GM19452 (cell line): ENCODE results near the gene TUBB4B.

Source experiments
- ATAC-seq: cut with Tn5 transposase; IDR thresholded peaks from one replicate; pipeline ENCODE4 v1.9.1; 2021; ENCODE audit not compliant: unreplicated experiment

Gene TUBB4B

DNA sequence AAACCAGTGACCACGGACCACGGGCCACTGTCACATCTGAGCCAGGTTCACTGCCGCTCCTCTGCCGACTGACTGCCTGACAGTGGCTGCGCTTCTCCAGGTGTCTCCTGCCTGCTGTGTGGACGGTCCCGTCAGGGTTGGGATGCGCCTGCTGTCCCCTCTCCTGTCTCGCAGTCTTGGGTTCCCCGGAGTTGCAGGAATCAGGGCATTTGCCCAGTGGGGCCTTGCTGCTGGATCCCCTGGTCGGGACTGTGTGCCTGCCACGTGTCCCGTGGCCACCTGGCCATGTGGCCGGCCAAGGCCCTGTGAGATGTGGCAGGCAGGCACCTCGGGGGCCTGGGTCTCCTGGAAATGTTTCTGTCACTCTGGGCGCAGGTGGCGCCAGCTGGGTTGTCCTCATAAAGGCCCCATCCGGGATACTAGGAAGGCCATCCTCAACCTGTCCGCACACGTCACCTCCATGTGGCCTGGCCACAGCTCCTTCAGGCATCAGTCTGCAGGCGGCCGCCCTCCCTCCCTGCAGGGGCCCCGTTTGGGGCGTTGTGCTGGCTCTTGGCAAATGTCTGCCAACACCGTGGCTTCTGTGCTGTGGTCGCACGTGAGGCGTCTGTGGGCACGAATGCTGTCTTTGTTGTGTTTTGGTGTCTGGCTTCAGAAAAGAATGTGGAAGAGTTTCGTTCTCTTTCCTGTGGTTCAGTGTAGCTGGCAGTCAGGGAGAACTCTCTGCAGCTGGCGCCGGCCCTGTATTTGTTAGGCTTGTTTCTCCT lies 30.0 kb downstream of the TUBB4B start:
- no peak for ATAC-seq

DNA sequence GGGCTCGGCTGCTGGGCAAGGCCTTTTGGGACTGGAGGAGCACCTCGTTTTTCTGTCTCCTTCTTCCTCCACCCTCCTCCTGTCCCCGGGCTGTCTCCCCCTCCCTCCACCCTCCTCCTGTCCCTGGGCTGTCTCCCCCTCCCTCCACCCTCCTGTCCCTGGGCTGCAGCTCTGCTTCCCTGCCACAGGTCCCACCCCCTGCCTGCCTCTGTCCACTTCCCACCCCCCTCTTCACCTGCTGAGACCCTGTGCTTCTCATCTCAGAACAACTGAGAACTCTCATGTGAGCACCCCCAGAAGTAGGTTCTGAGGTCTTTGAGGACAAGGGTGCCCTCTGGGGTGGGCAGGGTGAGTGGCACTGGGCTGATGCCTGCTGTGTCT lies 30.6 kb downstream of the TUBB4B start:
- no peak for ATAC-seq

DNA sequence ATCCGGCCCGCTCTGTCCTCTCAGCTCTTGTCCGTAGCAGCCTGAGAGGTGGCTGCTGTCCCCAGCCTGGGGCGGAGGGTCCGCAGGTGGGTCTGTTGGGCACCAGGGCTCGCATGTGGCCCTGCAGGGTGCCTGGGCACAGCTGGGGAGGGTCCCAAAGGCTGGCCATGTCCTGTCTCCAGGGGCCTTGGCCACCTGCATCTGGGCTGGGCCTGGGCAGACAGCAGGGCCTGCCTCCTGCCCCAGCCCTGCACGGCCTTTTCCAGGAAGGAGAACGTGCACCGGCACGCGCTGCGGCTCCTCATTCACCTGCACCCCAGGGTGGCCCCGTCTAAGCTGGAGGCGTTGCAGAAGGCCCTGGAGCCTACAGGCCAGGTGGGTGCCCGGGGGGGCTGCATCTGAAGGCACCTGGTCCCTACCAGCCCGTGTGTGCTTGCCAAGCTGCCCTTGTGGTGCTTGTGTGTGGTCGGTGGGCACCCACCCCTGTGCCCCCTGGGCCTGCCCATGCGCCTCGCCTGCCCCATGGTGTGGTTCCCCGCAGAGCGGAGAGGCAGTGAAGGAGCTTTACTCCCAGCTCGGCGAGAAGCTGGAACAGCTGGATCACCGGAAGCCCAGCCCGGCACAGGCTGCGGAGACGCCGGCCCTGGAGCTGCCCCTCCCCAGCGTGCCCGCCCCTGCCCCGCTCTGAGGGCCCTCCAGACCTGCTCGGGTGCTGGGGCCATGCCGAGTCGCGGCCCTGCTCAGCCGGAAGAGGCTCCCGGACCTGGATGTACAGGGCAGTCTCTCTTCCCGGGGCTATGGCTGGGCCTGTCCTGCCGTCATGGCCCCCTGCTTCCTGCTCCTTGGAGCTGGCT lies 31.4 kb downstream of the TUBB4B start:
- no peak for ATAC-seq

DNA sequence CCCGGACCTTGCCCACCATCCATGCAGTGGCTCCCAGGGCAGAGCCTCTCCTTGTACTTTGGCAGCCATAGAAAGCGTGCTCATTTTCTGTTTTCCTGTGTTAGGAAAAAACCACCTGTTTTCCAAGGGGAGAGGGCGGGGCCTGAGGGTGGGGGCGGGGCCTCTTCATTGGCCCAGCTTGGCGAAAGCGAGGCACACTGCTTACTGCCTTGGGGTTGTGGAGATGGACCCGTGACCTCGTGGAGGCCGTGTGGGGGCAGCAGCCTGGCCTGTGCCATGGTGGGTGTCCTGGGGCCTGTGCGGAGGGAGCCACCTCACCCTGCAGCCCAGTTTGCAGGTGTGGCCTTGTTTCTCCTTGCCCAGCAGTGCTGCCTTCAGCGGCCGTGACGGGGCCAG lies 32.0 kb downstream of the TUBB4B start:
- no peak for ATAC-seq

DNA sequence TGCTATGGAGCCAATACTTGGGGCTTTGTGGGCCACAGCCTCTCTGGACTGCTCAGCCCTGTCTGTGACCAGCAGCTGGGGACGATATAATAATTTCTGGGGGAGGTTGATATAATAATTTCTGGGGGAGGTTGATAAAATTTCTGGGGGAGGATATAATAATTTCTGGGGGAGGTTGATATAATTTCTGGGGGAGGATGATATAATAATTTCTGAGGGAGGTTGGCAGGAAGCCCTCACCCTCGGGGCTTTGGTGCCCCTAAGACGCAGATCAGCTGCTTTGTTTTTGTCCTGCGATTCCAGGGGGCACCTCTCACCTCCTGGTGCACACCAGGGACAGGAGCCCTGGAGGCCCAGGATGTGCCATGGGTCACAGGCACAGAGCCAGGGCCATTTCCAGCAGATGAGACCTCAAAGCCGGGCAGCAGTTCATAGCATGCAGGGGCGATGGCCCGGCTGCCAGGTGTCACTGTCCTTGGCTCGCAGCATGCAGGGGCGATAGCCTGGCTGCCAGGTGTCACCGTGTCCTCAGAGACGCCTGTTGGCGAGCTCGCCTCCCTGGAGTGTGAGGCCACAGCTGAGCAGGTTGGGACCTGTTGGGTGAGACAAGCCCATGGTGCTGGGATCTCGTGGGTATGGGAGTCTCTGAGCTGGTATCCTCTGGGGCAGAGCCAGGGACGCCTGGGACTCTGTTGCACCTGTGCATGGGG lies 32.7 kb downstream of the TUBB4B start:
- ATAC-seq = no peak

DNA sequence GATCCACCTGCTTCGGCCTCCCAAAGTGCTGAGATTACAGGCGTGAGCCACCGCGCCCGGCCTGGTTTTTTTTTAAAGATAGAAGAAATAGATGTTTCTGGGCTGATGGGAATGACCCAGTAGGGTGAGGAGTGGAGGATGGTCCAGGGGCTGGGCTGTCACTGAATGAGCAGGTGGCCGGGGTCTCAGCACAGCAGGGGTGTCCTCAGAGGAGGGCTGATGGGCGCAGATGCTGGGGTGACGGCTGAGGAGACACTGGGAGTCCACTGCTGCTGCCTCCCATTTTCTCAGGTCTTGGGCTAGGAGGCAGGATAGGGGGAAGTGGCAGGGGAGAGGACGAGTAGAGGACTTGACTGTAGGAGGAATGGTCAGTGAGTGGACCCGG lies 34.1 kb downstream of the TUBB4B start:
- ATAC-seq = no peak

DNA sequence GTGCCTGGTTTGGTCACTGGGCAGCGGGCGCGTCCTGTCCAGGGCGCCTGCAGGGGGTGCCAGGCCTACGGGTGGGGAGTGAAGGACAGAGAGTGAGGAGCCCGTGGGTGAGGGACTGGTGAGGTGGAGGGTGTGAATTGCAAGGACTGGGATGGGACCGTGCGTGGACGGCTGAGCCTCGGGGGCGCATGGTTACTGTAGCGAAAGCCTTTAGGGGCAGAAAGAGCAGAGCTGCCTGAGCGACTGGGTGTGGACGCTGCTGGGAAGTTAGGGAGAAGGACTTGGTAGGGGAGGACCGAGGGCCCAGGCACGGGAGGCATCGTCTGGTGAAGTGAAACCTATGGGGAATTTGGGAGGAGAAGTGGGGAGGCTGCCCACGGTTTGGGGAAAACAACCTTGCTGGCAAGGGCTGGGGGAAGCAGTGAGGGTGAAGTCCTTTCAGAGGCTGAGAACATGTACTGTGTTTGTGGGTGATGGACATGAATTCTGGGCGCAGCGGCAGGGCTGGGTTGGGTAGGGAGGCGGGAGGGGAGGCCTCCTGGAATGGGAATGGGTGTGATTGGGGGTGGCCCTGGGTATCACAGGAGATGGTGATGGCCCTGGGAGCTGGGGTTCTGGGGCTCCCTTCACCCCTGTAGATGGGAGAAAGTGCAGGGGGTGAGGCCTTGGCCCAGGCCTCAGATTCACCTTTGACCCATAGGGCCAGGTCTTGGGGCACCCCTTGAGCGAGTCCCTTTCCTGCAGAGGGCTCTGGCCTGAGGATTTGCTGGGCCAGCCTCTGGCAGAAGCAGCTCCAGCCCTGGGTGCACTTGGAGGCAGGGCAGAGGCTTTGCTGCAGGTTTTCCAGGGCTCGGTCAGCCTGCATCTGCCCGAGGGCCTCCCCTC lies 34.7 kb downstream of the TUBB4B start:
- no peak for ATAC-seq

DNA sequence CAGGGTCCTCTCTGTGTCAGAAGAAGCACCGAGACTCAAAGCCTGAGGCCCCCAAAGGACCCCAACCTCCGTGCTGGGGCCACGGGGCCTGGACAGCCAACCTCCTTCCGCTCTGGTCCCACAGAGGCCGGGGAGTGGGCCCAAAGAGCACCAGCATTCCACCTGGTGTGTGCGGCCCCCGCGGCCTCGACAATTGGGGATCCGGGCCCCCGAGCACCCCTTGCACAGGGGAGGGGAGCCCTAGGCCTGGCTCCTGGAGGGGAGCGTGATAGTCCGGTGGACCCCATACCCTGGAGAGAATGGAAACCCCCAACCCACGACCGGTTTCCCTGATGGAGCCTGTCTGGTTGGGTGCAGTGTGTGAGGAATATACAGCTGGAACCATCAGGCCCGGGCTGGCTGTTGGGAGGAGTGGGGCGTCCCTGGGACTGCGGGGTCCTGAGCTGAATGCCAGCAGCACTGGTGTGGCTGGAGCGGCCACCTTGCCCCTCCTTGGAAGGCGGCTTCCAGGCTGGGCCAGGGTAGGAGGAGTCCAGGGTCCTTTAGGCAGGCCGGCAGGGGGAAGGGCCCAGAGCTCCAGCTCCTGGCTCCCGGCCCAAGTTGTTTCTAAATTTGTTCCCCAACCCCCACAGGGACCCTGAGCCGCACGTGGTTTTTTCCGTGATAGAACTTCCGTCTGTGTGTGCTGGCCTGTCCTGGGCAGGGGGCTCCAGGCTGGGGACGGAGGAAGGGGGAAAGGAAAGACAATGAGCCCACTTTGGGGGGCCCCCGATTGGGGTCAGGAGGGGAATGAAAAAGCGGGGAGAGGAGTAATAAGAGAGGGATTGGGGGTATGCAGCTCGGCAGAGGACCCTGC lies 35.6 kb downstream of the TUBB4B start:
- ATAC-seq = no peak

DNA sequence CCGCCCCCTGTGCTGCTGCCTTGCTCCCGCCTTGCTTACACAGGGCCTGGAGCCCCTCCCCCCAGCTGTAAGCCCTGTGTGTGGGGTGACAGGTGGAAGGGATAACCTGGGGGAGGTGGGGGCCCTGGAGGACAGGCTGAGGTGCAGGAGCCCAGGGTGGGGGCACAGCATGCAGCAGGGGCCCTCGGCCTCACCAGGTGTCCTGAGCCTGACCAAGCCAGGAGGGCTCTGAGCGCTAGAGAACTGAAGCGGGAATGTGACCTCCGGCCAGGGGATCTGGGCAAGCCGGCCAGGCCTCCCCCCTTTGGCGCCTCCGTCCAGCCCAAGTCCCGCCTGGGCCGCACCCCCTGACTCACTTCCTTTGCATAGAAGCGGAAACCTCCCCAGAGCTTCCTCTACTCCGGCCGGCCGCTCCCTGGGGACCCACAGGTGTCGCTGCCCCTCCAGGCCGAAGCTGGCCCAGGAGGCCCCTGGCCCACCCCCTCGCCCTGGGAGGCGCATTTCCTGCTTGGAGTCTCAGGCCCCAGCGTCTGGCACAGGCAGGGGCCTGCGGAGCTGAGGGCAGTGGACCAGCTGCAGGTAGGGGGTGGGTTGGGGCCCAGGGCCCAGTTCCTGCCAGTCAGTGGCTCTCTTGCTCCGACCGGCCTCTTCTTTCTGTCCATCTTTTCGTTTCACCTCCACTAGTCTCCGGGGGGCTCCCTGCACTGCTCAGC lies 36.4 kb downstream of the TUBB4B start, which contains the start of gene TOR4A:
Gene TOR4A, plus strand, starts transcription at position 398 of the 713 bp plus-strand sequence. CDS start 964 bp downstream, outside the sequence.
- peak; percentile 78 for ATAC-seq

DNA sequence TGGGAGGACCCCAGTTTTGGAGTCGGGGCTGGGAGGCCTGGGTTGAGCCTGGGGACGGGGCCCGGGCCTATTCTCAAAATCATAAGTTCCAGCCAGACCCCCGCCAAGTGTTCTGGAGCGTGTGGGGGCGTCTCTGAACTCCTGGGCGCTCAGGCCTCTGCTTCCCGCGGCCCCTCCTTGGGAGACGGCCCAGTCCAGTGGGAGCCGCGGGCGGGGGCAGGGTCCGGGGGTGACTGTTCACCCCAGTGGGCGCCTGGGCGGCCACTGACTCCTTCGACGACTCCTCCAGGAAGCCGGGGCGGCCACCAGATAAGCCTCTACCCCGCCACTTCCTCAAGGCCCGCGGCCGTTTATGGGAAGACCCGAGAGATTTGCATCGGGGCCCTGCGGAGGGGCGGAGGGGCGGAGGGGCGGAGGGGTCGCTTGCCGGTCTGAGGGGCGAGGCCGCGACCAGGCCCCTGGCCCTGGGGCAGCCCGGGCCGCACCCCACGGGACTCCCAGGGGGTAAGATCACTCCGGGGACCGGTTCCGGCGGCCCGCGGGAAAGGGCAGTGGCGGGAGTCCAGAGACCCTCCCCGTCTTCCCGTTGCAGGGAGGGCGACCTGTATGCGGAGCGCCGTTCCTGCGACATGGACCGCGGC lies 37.1 kb downstream of the TUBB4B start:
- ATAC-seq = no peak

DNA sequence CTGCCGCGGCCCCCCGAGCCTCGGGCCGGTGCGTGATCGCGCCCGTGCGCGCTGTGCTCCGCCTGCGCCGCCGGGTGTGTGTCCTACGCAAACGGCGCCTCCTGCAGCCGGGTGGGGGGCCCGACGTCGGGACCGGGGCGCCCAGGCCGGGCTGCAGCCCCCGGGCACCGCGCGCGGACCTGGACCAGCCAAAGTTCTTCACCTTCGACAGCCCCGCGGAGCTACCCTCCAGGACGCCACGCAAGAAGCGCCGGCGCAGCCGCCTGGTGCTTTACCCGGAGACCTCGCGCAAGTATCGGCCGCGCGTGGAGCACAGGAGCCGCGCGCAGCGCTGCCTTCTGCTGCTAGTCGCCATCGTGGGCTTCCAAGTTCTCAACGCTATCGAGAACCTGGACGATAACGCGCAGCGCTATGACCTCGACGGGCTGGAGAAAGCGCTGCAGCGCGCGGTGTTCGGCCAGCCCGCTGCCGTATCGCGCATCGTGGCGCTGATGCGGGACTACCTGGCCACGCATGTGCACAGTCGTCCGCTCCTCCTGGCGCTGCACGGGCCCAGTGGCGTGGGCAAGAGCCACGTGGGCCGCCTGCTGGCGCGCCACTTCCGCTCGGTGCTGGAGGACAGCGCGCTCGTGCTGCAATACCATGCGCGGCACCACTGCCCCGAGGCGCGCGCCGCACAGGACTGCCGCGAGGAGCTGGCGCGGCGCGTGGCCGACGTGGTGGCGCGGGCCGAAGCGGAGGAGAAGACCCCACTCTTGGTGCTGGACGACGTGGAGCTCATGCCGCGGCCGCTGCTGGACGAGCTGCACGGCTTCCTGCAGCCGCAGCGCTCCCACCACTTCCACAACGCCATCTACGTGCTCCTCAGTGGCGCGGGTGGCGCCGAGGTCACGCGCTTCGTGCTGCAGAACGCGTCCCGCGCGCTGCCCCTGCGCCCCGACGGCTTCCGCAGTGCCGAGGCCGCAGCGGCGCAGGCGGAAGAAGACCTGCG lies 37.9 kb downstream of the TUBB4B start:
- no peak for ATAC-seq

DNA sequence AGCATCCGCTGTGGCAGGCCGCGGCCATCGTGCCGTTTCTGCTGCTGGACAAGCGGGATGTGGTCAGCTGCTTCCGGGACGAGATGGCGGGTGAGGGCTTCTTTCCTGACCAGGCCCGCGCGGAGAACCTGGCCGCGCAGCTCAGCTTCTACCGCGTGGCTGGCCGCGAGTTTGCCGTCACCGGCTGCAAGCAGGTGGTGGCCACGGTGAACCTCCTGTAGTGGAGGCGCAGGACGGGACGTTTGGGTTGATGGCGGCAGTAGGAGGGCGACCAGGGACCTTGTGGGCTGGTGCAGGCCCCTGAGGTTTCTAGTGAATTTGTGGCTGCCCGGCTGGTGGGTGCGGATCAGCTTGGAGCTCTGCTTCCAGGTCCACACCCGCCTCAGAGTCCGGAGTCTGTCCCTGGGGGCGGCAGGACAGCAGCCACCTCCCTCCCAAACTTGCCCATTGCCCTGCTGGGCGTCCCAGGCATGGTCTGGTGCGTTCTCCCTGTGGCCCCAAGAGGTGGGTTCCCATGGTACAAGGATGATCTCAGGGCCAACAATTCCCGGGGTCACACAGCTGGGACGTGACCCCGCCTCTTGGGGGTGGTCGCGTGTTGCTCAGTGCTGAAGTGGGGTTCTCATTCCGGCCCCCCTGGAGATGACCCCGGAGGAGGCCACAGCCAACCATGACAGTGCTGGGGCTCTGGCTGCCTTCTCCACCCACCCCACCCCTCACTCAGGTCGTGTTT lies 38.8 kb downstream of the TUBB4B start:
- no peak for ATAC-seq

DNA sequence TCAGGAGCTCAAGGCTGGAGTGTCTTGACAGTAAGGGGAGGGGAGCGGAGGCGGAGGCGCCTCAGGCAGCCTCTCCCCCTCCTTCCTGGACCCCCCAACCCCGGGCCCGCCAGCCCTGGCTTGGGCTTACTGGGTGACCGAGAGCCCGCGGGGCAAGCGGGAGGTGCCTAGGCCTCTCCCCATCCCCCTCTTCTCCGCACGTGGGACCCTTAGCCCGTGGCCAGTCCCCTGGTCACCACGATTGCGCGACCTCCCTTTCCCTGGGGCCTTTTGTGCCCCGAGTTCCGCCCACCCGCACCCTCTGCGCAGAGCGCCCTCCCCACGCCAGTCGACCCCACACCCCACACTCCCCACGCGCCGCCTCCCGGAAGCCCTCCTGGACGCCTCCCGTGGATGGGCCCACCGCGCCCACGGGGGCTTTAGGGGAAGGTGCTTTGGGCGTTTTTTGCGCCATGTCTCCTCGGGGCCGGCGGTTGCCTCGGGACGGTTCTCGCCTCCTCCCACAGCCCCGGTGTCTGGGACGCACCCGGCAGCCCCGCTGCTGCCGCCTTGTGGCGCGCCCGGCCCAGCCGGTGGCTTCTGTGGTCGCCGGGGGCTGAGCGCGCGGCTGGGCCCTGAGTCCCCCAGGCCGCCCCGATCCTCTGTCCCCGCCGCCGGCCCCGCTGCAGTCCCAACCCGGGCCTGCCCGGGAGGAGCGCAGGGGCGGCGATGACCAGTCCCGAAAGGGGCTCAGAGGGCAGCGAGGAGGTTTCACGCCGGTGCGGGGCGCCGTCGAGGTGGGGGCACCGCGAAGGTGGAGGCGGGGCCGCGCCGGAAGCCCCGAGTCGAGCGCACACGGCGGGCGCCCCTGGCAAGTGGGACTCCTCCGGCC lies 39.6 kb downstream of the TUBB4B start:
- ATAC-seq = no peak

DNA sequence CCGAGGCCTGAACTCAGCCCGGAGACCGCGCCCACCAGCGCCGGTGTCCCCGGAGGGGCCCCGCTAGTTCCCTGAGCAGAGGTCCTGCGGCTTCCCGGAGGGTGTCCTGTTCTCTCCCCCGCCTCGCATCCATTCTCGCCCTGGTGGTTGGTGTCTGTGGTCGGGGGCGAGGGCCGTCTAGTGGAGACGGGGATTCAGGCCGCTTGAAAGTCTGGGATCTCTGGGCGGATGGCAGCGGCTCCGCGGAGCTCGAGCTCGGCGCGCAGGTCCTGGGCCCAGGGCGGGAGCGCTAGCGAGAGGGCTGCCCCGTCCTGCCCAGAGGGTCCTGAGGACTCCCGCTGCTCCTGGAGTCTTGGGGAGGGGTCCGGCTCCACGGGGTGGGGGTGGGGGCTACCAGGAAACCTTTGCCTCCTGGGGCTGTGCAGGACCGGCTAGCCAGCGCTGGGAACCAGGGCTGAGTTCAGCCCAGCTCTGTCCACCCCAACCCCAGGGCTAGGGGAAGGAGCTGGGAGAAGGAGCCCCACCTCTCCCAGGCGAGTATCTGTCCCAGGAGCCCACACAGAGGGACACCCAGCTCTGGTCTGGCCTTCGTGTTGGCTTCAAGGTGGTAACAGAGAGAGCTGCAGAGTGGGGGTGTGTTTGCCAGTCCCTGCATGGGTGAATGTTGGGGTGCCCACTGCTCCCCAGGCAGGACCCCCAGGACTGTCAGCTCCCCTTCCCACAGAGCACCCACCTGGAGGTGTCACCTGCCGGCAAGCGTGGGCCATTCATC lies 40.4 kb downstream of the TUBB4B start:
- ATAC-seq = no peak

DNA sequence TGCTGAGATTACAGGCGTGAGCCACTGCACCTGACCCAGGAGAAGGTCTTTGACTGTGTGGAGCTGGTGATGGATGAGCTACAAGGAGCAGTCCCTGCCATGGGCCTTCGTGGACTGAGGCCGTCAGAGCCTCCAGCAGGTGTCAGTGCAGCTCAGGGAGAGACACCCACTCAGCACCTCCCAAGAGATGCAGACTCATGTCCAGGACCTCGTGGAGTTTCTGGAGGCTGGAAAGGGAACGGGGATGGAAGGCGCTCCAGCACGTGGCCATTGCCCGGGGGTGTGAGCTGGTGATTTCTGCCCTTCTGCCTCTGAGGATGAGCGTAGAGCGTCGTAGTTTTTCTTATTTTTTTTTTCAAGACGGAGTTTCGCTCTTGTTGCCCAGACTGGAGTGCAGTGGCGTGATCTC lies 45.9 kb downstream of the TUBB4B start:
- ATAC-seq = no peak
